Karpas-422 (cell line): ENCODE results near the gene AQP2. TPM values are rescaled to one million over a fixed set of nuclear protein-coding genes. Genes with fewer than 3 reads are reported as not detected.

ENCODE experiments used
- DNase-seq: peaks from one replicate; pipeline ENCODE4 v3.0.0-alpha.2; 2015
- H2AFZ ChIP-seq: fragments of 200-600 bp; sonication (generic); 2 replicates; pipeline ENCODE4 v1.6.1; 2014; ENCODE audit warnings: antibody characterized with exemption, low read length, mixed read lengths
- H3K27ac ChIP-seq: fragments of 200-600 bp; sonication (generic); 2 replicates; pipeline ENCODE4 v1.5.1; 2014; ENCODE audit warnings: mild to moderate bottlenecking, low read length, moderate library complexity
- H3K27me3 ChIP-seq: fragments of 200-600 bp; sonication (generic); 2 replicates; pipeline ENCODE4 v1.6.1; 2014; ENCODE audit warnings: low read length, mixed read lengths
- H3K36me3 ChIP-seq: fragments of 200-600 bp; sonication (generic); 2 replicates; pipeline ENCODE4 v1.6.1; 2014; ENCODE audit warnings: low read length, mixed read lengths; ENCODE audit not compliant: insufficient read depth
- H3K4me1 ChIP-seq: fragments of 200-600 bp; sonication (generic); 2 replicates; pipeline ENCODE4 v1.6.1; 2014; ENCODE audit warnings: mild to moderate bottlenecking, low read length, mixed read lengths
- H3K4me2 ChIP-seq: fragments of 200-600 bp; sonication (generic); 2 replicates; pipeline ENCODE4 v1.6.1; 2014; ENCODE audit warnings: low read length, low read depth, mild to moderate bottlenecking; ENCODE audit not compliant: poor library complexity, severe bottlenecking
- H3K4me3 ChIP-seq: fragments of 200-600 bp; sonication (generic); 2 replicates; pipeline ENCODE4 v1.5.1; 2014; ENCODE audit warnings: mild to moderate bottlenecking, antibody characterized with exemption, low read length, mixed read lengths
- H3K79me2 ChIP-seq: fragments of 200-600 bp; sonication (generic); 2 replicates; pipeline ENCODE4 v1.6.1; 2014; ENCODE audit warnings: mild to moderate bottlenecking, low read length, mixed read lengths
- H3K9ac ChIP-seq: fragments of 200-600 bp; sonication (generic); 2 replicates; pipeline ENCODE4 v1.6.0; 2014; ENCODE audit warnings: low read length
- H3K9me2 ChIP-seq: fragments of 200-600 bp; sonication (generic), shearing (Covaris generic); replicated peaks from 2 replicates; pipeline ENCODE4 v1.6.0; 2014; ENCODE audit warnings: mild to moderate bottlenecking, low read length, moderate library complexity; ENCODE audit not compliant: insufficient read depth
- H3K9me3 ChIP-seq: fragments of 300-700, 200-600 bp; sonication (generic); 2 replicates; pipeline ENCODE4 v1.6.1; 2014; ENCODE audit warnings: low read length, mixed read lengths
- H4K20me1 ChIP-seq: fragments of 200-600 bp; sonication (generic); 2 replicates; pipeline ENCODE4 v1.6.1; 2014; ENCODE audit warnings: mild to moderate bottlenecking, antibody characterized with exemption, low read length, low read depth; ENCODE audit not compliant: insufficient read depth
- total RNA-seq: library from RNA; depleted of rRNA; stranded (reverse); fragments of >200 nt; shearing (Covaris generic); gene quantifications from 2 replicates; pipeline ENCODE4 v1.2.3, GENCODE V29; 2014; ENCODE audit warnings: low replicate concordance

The AQP2 gene
- total RNA-seq, 1 experiment from 2014 or later: 0.63 TPM

GRCh38 chr12:49960474-49961110 is 10.1 kb downstream of the AQP2 start:
- H3K27me3 ChIP-seq: no peaks in the 10 kb centered on the region
- peaks cover 96% of the 10 kb centered on the region for H3K4me1 ChIP-seq
- no peak overlapping the region for H2AFZ ChIP-seq
- no peaks in the 10 kb centered on the region for H3K9me3 ChIP-seq
- peak overlapping the region; percentile 99 for H3K27ac ChIP-seq
- peak overlapping the region; percentile 62 for H3K4me2 ChIP-seq
- H3K79me2 ChIP-seq: peaks cover 8% of the 10 kb centered on the region
- DNase-seq: peak; percentile 60
- H3K9me2 ChIP-seq: no peaks in the 10 kb centered on the region
- peak overlapping the region; percentile 74 for H3K9ac ChIP-seq
- peak overlapping the region; percentile 47 for H3K4me3 ChIP-seq
- H4K20me1 ChIP-seq: no peaks in the 10 kb centered on the region
- no peaks in the 10 kb centered on the region; the same call in 1 of the 2 replicates for H3K36me3 ChIP-seq

DNA sequence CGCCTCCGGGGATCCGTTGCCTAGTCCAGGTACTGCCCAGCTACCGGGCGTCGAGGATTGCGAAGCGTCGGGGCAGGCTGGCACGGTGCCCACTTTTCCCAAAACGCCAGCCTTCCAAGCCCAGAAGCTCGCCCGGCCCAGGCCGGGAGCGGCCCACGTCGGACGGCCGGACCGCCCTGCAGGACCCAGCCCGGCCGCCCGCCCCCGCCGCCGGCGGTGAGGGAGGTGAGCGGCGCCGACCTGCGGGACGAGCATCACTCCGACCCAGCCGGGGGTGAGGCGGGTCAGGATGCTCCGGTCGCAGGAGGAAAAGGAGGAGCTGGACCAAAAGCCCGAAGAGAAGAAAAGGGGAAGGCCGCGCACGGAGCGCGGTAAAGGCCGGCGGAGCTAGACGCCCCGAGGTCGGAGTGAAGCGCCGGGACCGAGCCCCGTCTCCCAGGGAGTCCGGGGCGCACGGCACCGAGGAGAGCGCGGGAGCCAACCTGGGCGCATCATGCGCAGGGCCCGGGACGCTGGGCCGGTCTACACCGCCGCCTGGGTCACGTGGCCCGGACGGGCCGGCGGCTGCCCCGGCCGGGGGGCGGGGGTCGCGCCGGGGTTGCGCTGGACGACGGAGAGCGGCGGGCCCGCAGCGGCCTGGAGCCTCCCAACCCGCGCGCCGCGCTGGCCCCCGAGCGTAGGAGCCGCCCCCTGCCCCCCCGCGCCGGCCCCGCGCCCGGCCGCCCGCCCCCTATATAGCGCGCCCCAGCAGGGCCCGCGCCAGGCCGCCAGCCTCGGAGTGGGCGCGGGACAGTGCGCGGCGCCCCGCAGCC is 10.8 kb downstream of the AQP2 start, which contains the start of gene AQP5:
Gene AQP5 (plus strand): TSS at position 762 of the 812 bp plus-strand sequence. CDS start 146 bp downstream, outside the sequence.
- H2AFZ ChIP-seq: no peak within 1 kb of the TSS

GRCh38 chr12:49961993-49962764 is 11.6 kb downstream of the AQP2 start:
- Histone ChIP-seq H3K9ac (peak overlapping the region; percentile 90), H3K9me3 (no peaks in the 10 kb centered on the region), H3K4me1 (peaks cover 96% of the 10 kb centered on the region), H3K36me3 (no peaks in the 10 kb centered on the region; the same call in 1 of the 2 replicates), H3K4me3 (peak overlapping the region; percentile 67), H3K27me3 (no peaks in the 10 kb centered on the region), H3K9me2 (no peaks in the 10 kb centered on the region), H3K4me2 (peak overlapping the region; percentile 71), H3K79me2 (peaks cover 8% of the 10 kb centered on the region), H4K20me1 (no peaks in the 10 kb centered on the region), H2AFZ (no peak overlapping the region), H3K27ac (peak overlapping the region; percentile 97)
- no peak for DNase-seq

More for the DNA sequence above, 10.8 kb downstream of the AQP2 start, which contains the start of gene AQP5:
- Histone ChIP-seq H3K4me1 (peaks cover 96% of the 10 kb centered on the region), H3K27me3 (no peaks in the 10 kb centered on the region), H3K79me2 (peaks cover 8% of the 10 kb centered on the region), H3K36me3 (no peaks in the 10 kb centered on the region; the same call in 1 of the 2 replicates), H3K9ac (peak within 1 kb of the TSS; percentile 90), H3K4me3 (peak within 1 kb of the TSS; percentile 67), H4K20me1 (no peaks in the 10 kb centered on the region), H3K9me3 (no peaks in the 10 kb centered on the region), H3K27ac (peak within 1 kb of the TSS; percentile 99), H3K4me2 (peak within 1 kb of the TSS; percentile 71), H3K9me2 (no peaks in the 10 kb centered on the region)
- no peak for DNase-seq

DNA sequence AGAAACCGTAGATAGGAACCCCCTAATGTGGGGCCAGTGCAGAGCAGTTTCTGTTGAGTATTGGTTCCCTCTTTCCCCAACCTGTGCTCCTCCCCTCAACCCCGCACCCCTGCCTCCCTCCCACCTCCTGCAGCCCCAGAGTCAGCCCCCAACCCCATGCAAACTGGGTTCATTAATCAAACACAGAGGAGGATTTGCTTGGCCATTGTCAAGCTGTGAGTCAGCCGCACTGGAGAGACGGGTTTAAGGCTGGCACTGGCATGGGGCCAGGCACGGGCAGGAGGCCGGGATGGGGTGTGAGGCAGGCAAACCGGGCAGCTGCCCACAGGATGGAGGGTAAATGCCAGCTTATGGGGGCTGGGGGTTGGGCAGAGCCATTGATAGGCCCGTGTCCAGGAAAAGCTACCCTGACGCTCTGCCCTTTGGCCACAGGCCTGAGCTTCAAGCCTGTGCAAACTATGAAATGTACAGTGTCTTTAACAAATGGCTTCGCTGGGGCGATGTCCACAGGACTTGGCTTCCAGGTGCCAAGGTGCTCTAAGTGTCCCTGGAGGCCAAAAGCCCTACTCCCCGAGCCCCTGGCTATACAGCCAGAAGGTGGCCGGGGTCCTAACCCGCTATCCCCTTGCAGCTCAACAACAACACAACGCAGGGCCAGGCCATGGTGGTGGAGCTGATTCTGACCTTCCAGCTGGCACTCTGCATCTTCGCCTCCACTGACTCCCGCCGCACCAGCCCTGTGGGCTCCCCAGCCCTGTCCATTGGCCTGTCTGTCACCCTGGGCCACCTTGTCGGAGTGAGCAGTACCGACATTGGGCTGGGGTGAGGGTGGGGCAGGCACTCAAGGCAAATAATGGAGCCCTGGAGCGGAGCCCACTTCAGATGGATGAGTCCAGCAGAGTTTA is 12.6 kb downstream of the AQP2 start:
- Histone ChIP-seq H3K4me1 (peaks cover 96% of the 10 kb centered on the region), H3K79me2 (peaks cover 8% of the 10 kb centered on the region), H3K9me3 (no peaks in the 10 kb centered on the region), H3K36me3 (no peaks in the 10 kb centered on the region; the same call in 1 of the 2 replicates), H2AFZ (no peak overlapping the region), H3K27ac (peak overlapping the region; percentile 97), H3K9ac (peak overlapping the region; percentile 90), H3K4me2 (peak overlapping the region; percentile 71), H3K27me3 (no peaks in the 10 kb centered on the region), H3K9me2 (no peaks in the 10 kb centered on the region), H4K20me1 (no peaks in the 10 kb centered on the region), H3K4me3 (peak overlapping the region; percentile 67)
- peak; percentile 96 for DNase-seq

DNA sequence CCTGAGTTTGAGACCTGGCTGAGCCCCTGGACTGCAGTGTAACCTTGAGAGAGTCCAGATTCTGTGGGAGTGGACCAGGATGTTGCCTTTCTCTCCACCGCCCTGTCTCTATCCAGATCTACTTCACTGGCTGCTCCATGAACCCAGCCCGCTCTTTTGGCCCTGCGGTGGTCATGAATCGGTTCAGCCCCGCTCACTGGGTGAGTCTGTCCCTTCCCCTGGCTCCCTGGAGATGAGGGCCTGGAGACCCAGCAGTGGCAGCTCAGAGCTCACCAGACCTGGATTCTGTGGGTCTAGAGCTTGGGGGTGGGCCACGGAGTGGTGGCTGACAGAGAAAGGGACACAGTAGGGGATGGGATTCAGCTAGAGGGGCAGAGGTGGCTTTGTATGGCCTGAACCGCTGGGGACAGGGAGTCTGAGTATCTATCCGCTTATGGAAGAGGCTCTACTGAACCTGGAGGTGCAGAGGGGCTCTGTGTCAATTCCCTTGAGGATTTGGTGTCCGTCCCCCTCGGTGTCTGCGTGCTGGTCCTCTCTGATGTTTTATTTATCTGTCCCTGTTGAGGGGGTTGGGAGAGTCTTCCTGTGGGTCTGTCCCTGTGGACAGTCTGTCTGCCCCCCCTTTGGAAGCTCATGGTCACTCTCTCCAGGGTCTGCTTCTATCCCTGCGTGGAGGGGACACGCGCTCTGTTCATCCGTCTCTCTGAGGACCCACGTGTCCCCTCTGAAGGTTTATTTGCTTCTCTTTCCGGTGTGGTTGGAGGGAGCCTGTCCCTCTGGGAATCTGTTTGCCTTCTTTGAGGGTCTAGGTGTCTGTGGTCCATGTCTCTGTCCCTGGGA is 13.7 kb downstream of the AQP2 start:
- peak overlapping the region; percentile 67 for H3K4me3 ChIP-seq
- H3K9me2 ChIP-seq: no peaks in the 10 kb centered on the region
- H3K9me3 ChIP-seq: no peaks in the 10 kb centered on the region
- H3K4me2 ChIP-seq: peak overlapping the region; percentile 71
- peak overlapping the region; percentile 97 for H3K27ac ChIP-seq
- no peak for DNase-seq
- H2AFZ ChIP-seq: peak overlapping the region; percentile 17; the same call in 1 of the 2 replicates
- H3K36me3 ChIP-seq: no peaks in the 10 kb centered on the region
- peaks cover 8% of the 10 kb centered on the region for H3K79me2 ChIP-seq
- H3K4me1 ChIP-seq: peaks cover 85% of the 10 kb centered on the region
- H3K27me3 ChIP-seq: no peaks in the 10 kb centered on the region
- no peaks in the 10 kb centered on the region for H4K20me1 ChIP-seq
- H3K9ac ChIP-seq: peak overlapping the region; percentile 90

DNA sequence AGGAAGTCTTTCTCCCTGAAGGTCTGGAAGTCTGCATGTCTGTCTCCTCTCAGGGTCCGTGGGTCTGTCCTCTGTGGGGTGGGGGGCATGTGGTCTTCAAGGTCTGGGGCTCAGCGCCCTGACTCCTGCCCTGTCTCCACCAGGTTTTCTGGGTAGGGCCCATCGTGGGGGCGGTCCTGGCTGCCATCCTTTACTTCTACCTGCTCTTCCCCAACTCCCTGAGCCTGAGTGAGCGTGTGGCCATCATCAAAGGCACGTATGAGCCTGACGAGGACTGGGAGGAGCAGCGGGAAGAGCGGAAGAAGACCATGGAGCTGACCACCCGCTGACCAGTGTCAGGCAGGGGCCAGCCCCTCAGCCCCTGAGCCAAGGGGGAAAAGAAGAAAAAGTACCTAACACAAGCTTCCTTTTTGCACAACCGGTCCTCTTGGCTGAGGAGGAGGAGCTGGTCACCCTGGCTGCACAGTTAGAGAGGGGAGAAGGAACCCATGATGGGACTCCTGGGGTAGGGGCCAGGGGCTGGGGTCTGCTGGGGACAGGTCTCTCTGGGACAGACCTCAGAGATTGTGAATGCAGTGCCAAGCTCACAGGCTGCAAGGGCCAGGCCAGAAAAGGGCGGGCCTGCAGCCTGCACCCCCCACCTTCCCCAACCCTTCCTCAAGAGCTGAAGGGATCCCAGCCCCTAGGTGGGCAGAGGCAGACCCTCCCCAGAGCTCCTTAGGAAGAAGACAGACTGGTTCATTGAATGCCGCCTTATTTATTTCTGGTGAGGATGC is 14.5 kb downstream of the AQP2 start:
- Histone ChIP-seq H3K9me2 (no peaks in the 10 kb centered on the region), H2AFZ (peak overlapping the region; percentile 17; the same call in 1 of the 2 replicates), H3K27me3 (no peaks in the 10 kb centered on the region), H3K9me3 (no peaks in the 10 kb centered on the region), H3K4me1 (peaks cover 77% of the 10 kb centered on the region), H3K27ac (peak overlapping the region; percentile 97), H3K9ac (peak overlapping the region; percentile 90), H4K20me1 (no peaks in the 10 kb centered on the region), H3K79me2 (peaks cover 8% of the 10 kb centered on the region), H3K4me2 (peak overlapping the region; percentile 71), H3K4me3 (peak overlapping the region; percentile 67), H3K36me3 (no peaks in the 10 kb centered on the region)
- DNase-seq: peak; percentile 59
